ENCODE results near the gene ERCC5. TPM values are rescaled to one million over a fixed set of nuclear protein-coding genes. Genes with fewer than 3 reads are reported as not detected.

The ERCC5 gene
- total and polyA plus RNA-seq, 9 of the 15 experiments (the other 6 are each of a cell fraction or from before 2014, with no cell fraction given), result 7.4 to 43.1 (median 33.9) TPM

- TF ChIP-seq ZMIZ1 (IDR thresholded peaks at IDR 0.05; ENCODE audit: low read depth in 2 of 2, low read length in 2 of 2) (no peak), NCOR1 (IDR thresholded peaks at IDR 0.05) (no peak), MBD2 (IDR thresholded peaks at IDR 0.05; ENCODE audit: borderline replicate concordance, low read depth) (no peak), ZBTB43 (CRISPR knock-in tag; IDR thresholded peaks at IDR 0.05) (no peak), GTF3C2 (IDR thresholded peaks at IDR 0.05; ENCODE audit: borderline replicate concordance, extremely low read depth, insufficient read length) (no peak), ZZZ3 (IDR thresholded peaks at IDR 0.05) (no peak), DDX20 (tag; IDR thresholded peaks at IDR 0.05; ENCODE audit: low read depth) (no peak), ZNF583 (CRISPR knock-in tag; IDR thresholded peaks at IDR 0.05) (no peak), SRSF7 (optimal IDR thresholded peaks at IDR 0.05; ENCODE audit: low read depth, low read length) (no peak), CCAR2 (IDR thresholded peaks at IDR 0.05; ENCODE audit: low read depth, low read length) (no peak), ZNF584 (CRISPR knock-in tag; IDR thresholded peaks at IDR 0.05; ENCODE audit: low read depth) (no peak), PHTF2 (CRISPR knock-in tag; IDR thresholded peaks at IDR 0.05) (no peak), GTF2F1 (IDR thresholded peaks at IDR 0.05; ENCODE audit: low read depth, low read length) (no peak), ZNF655 (CRISPR knock-in tag; IDR thresholded peaks at IDR 0.05) (no peak), TEAD1 (CRISPR knock-in tag; IDR thresholded peaks at IDR 0.05) (no peak), MYBL2 (IDR thresholded peaks at IDR 0.05; ENCODE audit: low read depth) (no peak), MYBL2 (CRISPR knock-in tag; IDR thresholded peaks at IDR 0.05; ENCODE audit: borderline replicate concordance) (no peak)
These were observed 45.4 kb upstream of the ERCC5 start (continued) for GRCh38 chr13:102800145-102801041.

Measured in K562 (cell line).